Osteoblast (primary cell): Measurements from ENCODE around the gene GPR143. TPM values are rescaled to one million over a fixed set of nuclear protein-coding genes. Genes with fewer than 3 reads are reported as not detected.

Experiments
- DNase-seq: peaks from one replicate; pipeline ENCODE4 v3.0.0; 2011; ENCODE audit warnings: low spot score, mixed read lengths; ENCODE audit not compliant: insufficient read length; ENCODE audit errors: missing footprints
- H2AFZ ChIP-seq: 2 replicates; pipeline ENCODE4 v1.6.0; 2011; ENCODE audit warnings: mild to moderate bottlenecking, low read length
- H3K27ac ChIP-seq: 2 replicates; pipeline ENCODE4 v1.5.1; 2011; ENCODE audit warnings: mild to moderate bottlenecking, low read depth, low read length, moderate library complexity
- H3K27me3 ChIP-seq: 2 replicates; pipeline ENCODE4 v1.6.0; 2012; ENCODE audit warnings: mild to moderate bottlenecking, control low read depth, inconsistent platforms, low read length, moderate library complexity; ENCODE audit not compliant: insufficient read depth
- H3K36me3 ChIP-seq: 2 replicates; pipeline ENCODE4 v1.5.1; 2011; ENCODE audit warnings: mild to moderate bottlenecking, low read length, control low read depth, moderate library complexity; ENCODE audit not compliant: insufficient read depth
- H3K4me1 ChIP-seq: 2 replicates; pipeline ENCODE4 v1.5.1; 2011; ENCODE audit warnings: mild to moderate bottlenecking, low read length, control low read depth, moderate library complexity; ENCODE audit not compliant: insufficient read depth
- H3K4me2 ChIP-seq: 2 replicates; pipeline ENCODE4 v1.6.0; 2011; ENCODE audit warnings: mild to moderate bottlenecking, low read length; ENCODE audit not compliant: insufficient read depth
- H3K4me3 ChIP-seq: fragments of 200-600 bp; sonication (generic); 3 replicates; pipeline ENCODE4 v1.5.1; 2012; ENCODE audit warnings: mild to moderate bottlenecking, low read length, inconsistent platforms; ENCODE audit not compliant: insufficient read depth
- H3K79me2 ChIP-seq: 2 replicates; pipeline ENCODE4 v1.6.0; 2012; ENCODE audit warnings: mild to moderate bottlenecking, low read length, control low read depth, inconsistent platforms; ENCODE audit not compliant: insufficient read depth
- H3K9me3 ChIP-seq: 2 replicates; pipeline ENCODE4 v1.5.1; 2011; ENCODE audit warnings: low read depth, low read length, control low read depth
- H4K20me1 ChIP-seq: 2 replicates; pipeline ENCODE4 v1.6.0; 2012; ENCODE audit warnings: mild to moderate bottlenecking, low read length, control low read depth; ENCODE audit not compliant: insufficient read depth
- CTCF ChIP-seq: IDR thresholded peaks from 2 replicates; pipeline ENCODE4 v1.5.1; 2011; ENCODE audit warnings: mild to moderate bottlenecking, low read depth, low read length, moderate library complexity; ENCODE audit errors: extremely low read depth
- total RNA-seq: library from RNA; depleted of rRNA; stranded (reverse); fragments of >200 nt; gene quantifications from 2 replicates; pipeline ENCODE4 v1.2.3, GENCODE V29; 2012

Gene GPR143
- total RNA-seq, 1 donor, result not detected

GRCh38 chrX:9785944-9786797 is 20.5 kb upstream of the GPR143 start, which contains the start of gene SHROOM2:
Gene SHROOM2 (plus strand): TSS chrX:9786429. CDS start chrX:9786546, 117 bp downstream.
- Histone ChIP-seq H3K79me2 (no peaks in the 10 kb centered on the region), H3K4me2 (no peak within 1 kb of the TSS), H2AFZ (no peak within 1 kb of the TSS), H3K27ac (no peak within 1 kb of the TSS), H4K20me1 (no peaks in the 10 kb centered on the region), H3K9me3 (no peaks in the 10 kb centered on the region), H3K4me1 (no peaks in the 10 kb centered on the region), H3K36me3 (no peaks in the 10 kb centered on the region), H3K4me3 (no peak within 1 kb of the TSS), H3K27me3 (peaks cover 42% of the 10 kb centered on the region)
- no peak for TF ChIP-seq CTCF
- no peak for DNase-seq

DNA sequence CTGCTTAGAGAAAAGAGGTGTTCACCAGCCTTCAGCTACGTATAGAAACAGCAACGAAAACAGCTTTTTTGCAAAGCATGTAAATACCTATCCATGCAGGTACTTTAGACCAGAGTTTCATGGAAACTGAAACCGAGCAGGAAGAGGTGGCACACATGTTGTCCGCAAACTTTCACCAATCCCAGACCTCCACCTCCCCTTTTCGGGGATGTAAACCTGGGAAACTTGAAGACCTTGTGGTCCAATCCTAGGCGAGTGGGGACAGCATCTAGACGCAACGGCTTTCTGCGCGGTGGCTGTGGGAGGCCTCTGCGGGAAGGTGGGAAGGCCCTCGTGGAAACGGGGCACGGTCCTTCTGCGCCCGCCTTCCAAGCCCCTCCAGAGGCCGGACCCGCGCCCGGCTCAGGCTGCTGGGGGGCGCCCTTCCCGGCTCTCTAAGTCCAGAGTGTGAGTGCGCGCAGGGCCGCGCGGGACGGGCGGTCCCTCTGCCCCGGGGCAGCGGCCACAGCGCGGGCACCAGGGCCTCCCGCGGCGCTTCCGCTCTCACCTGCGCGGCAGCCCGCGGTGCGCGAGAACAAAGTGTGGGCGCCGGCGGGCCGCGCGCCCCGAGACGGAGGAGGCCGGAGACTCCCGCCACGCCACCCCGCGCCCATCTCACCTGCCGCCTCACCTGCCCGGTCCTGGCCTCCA is 19.8 kb upstream of the GPR143 start:
- no peaks in the 10 kb centered on the region for H3K36me3 ChIP-seq
- H3K4me2 ChIP-seq, result no peak overlapping the region
- no peak overlapping the region for H3K27ac ChIP-seq
- no peaks in the 10 kb centered on the region for H3K9me3 ChIP-seq
- no peaks in the 10 kb centered on the region for H4K20me1 ChIP-seq
- H2AFZ ChIP-seq, result no peak overlapping the region
- peaks cover 36% of the 10 kb centered on the region for H3K27me3 ChIP-seq
- no peaks in the 10 kb centered on the region for H3K4me1 ChIP-seq
- H3K4me3 ChIP-seq, result no peak overlapping the region
- TF ChIP-seq CTCF, result no peak
- no peak for DNase-seq
- H3K79me2 ChIP-seq, result no peaks in the 10 kb centered on the region

GRCh38 chrX:9784332-9784731 is 18.7 kb upstream of the GPR143 start:
- H3K36me3 ChIP-seq, result no peaks in the 10 kb centered on the region
- H3K27me3 ChIP-seq, result peaks cover 32% of the 10 kb centered on the region
- no peak for TF ChIP-seq CTCF
- no peak for DNase-seq
- no peaks in the 10 kb centered on the region for H3K79me2 ChIP-seq
- no peak overlapping the region for H2AFZ ChIP-seq
- H3K9me3 ChIP-seq, result no peaks in the 10 kb centered on the region
- H3K27ac ChIP-seq, result no peak overlapping the region
- H4K20me1 ChIP-seq, result no peaks in the 10 kb centered on the region
- H3K4me2 ChIP-seq, result no peak overlapping the region
- H3K4me1 ChIP-seq, result no peaks in the 10 kb centered on the region
- H3K4me3 ChIP-seq, result no peak overlapping the region

DNA sequence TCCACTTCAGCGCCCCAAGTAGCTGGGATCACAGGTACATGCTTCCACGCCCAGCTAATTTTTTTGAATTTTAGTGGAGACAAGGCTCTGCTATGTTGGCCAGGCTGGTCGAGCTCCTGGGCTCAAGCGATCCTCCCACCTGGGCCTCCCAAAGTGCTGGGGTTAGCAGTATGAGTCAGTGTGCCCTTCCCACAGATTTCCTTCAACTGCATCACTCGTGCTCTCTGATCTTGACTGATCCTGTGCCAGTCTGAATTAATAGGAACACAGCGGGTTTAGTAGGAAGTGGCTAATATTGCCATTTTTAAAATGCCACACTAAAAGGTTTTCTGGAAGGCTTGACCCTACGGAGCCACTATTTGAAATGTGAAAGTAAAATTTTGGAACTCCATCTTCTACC is 16.3 kb upstream of the GPR143 start:
- peaks cover 13% of the 10 kb centered on the region for H3K27me3 ChIP-seq
- TF ChIP-seq CTCF, result no peak
- no peaks in the 10 kb centered on the region for H4K20me1 ChIP-seq

More for the DNA sequence above, 16.3 kb upstream of the GPR143 start:
- H2AFZ ChIP-seq, result no peak overlapping the region
- no peak overlapping the region for H3K4me3 ChIP-seq
- no peaks in the 10 kb centered on the region for H3K4me1 ChIP-seq
- H3K27ac ChIP-seq, result no peak overlapping the region
- H3K9me3 ChIP-seq, result no peaks in the 10 kb centered on the region
- DNase-seq, result no peak
- H3K79me2 ChIP-seq, result no peaks in the 10 kb centered on the region
- no peaks in the 10 kb centered on the region for H3K36me3 ChIP-seq
- H3K4me2 ChIP-seq, result no peak overlapping the region
